HS-27A (cell line): ENCODE data around the gene COL6A3.

ENCODE experiments used
- DNase-seq: peaks from one replicate; pipeline ENCODE4 v3.0.0-alpha.2; 2012; ENCODE audit warnings: low read depth, missing footprints

The COL6A3 gene

GRCh38 chr2:237344942-237345341 lies 69.0 kb downstream of the COL6A3 start:
- no peak for DNase-seq

- no peak for DNase-seq
Measured at GRCh38 chr2:237343993-237344392, 70.0 kb downstream of the COL6A3 start.

GRCh38 chr2:237341872-237342271 lies 72.1 kb downstream of the COL6A3 start:
- no peak for DNase-seq

- DNase-seq, result no peak
Measured at GRCh38 chr2:237337586-237337985, 76.4 kb downstream of the COL6A3 start.

- DNase-seq, result no peak
Measured at GRCh38 chr2:237336131-237336530, 77.8 kb downstream of the COL6A3 start.

- no peak for DNase-seq
Measured at GRCh38 chr2:237333748-237334147, 80.2 kb downstream of the COL6A3 start.

- DNase-seq, result no peak
Measured at GRCh38 chr2:237330541-237330940, 83.4 kb downstream of the COL6A3 start.

- DNase-seq, result no peak
Measured at GRCh38 chr2:237327175-237327950, 86.6 kb downstream of the COL6A3 start.

- no peak for DNase-seq
Measured at GRCh38 chr2:237326266-237327171, 87.4 kb downstream of the COL6A3 start.

GRCh38 chr2:237324837-237325236 lies 89.1 kb downstream of the COL6A3 start:
- no peak for DNase-seq

GRCh38 chr2:237324405-237324831 lies 89.5 kb downstream of the COL6A3 start:
- no peak for DNase-seq

GRCh38 chr2:237323656-237324055 lies 90.3 kb downstream of the COL6A3 start:
- no peak for DNase-seq

- no peak for DNase-seq
Measured at GRCh38 chr2:237322564-237322963, 91.4 kb downstream of the COL6A3 start.

GRCh38 chr2:237321746-237322145 lies 92.2 kb downstream of the COL6A3 start:
- no peak for DNase-seq

- no peak for DNase-seq
Measured at GRCh38 chr2:237320801-237321560, 93.0 kb downstream of the COL6A3 start.

- DNase-seq, result no peak
Measured at GRCh38 chr2:237319887-237320286, 94.1 kb downstream of the COL6A3 start.

GRCh38 chr2:237319086-237319820 lies 94.7 kb downstream of the COL6A3 start:
- DNase-seq, result no peak

GRCh38 chr2:237316339-237316738 lies 97.6 kb downstream of the COL6A3 start:
- DNase-seq, result no peak

GRCh38 chr2:237315829-237316225 lies 98.1 kb downstream of the COL6A3 start:
- no peak for DNase-seq

GRCh38 chr2:237315170-237315828 lies 98.7 kb downstream of the COL6A3 start:
- DNase-seq, result no peak

GRCh38 chr2:237314681-237315080 lies 99.3 kb downstream of the COL6A3 start:
- DNase-seq, result no peak
